ES-I3 (cell line): ENCODE measurements around the gene GZMA.
"Not testable (repeated sequence)": the region's sequence is repeated elsewhere in the genome, so short reads cannot be mapped to it uniquely, and the experiment has no call there.

Experiments used
- H3K36me3 ChIP-seq: 2 replicates; pipeline ENCODE4 v1.6.1; 2013; ENCODE audit warnings: mild to moderate bottlenecking, low read length, control low read depth, moderate library complexity; ENCODE audit not compliant: insufficient read depth
- H3K4me1 ChIP-seq: 2 replicates; pipeline ENCODE4 v1.6.1; 2013; ENCODE audit warnings: mild to moderate bottlenecking, control low read depth, low read length; ENCODE audit not compliant: insufficient read depth
- H3K9ac ChIP-seq: 2 replicates; pipeline ENCODE4 v1.6.1; 2013; ENCODE audit warnings: low read depth, mild to moderate bottlenecking, low read length, moderate library complexity
- H3K9me3 ChIP-seq: 2 replicates; pipeline ENCODE4 v1.6.1; 2013; ENCODE audit warnings: mild to moderate bottlenecking, low read length, moderate library complexity; ENCODE audit not compliant: control insufficient read depth, insufficient read depth

GZMA gene

DNA sequence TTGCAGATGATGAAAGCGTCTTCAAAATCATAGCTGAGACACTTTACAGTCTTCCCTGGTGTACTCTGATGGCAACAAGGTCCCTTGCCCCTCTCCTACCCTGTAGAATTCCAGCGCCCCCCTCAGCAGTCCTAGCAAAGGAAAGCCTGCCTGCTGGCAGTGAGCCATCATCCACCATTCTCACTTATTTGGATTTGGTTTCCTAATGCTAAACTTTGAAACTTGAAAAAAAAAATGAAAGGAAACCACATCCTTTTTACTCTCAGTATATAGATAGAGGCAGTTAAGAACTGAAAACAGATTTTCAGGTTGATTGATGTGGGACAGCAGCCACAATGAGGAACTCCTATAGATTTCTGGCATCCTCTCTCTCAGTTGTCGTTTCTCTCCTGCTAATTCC, at the start of gene GZMA:
GZMA (plus strand) TSS at position 299 of the 400 bp plus-strand sequence; CDS start at position 336, 37 bp downstream.
- Histone ChIP-seq H3K4me1 (0 out of 2 replicates have a peak, but pooled peaks cover 3% of the 10 kb centered on the region), H3K9me3 (no peaks in the 10 kb centered on the region), H3K9ac (no peak within 1 kb of the TSS), H3K36me3 (no peaks in the 10 kb centered on the region)

- Histone ChIP-seq H3K36me3 (no peaks in the 10 kb centered on the region), H3K4me1 (no peaks in the 10 kb centered on the region), H3K9me3 (no peaks in the 10 kb centered on the region), H3K9ac (no peak overlapping the region)
Observed at GRCh38 chr5:55055183-55055582, 47.3 kb upstream of the GZMA start.

- no peaks in the 10 kb centered on the region for H3K9me3 ChIP-seq
- H3K36me3 ChIP-seq: no peaks in the 10 kb centered on the region
- no peak overlapping the region for H3K9ac ChIP-seq
- H3K4me1 ChIP-seq: no peaks in the 10 kb centered on the region
Observed at GRCh38 chr5:55062039-55062779, 40.2 kb upstream of the GZMA start.

- Histone ChIP-seq H3K9me3 (no peaks in the 10 kb centered on the region), H3K4me1 (no peaks in the 10 kb centered on the region), H3K36me3 (no peaks in the 10 kb centered on the region), H3K9ac (no peak overlapping the region)
Observed at GRCh38 chr5:55063220-55063863, 39.1 kb upstream of the GZMA start.

- H3K36me3 ChIP-seq: no peaks in the 10 kb centered on the region
- H3K9ac ChIP-seq: no peak overlapping the region
- H3K4me1 ChIP-seq: no peaks in the 10 kb centered on the region
- H3K9me3 ChIP-seq: no peaks in the 10 kb centered on the region
Observed at GRCh38 chr5:55063899-55064298, 38.5 kb upstream of the GZMA start.

GRCh38 chr5:55064523-55064922, 37.9 kb upstream of the GZMA start:
- no peaks in the 10 kb centered on the region for H3K36me3 ChIP-seq
- H3K9me3 ChIP-seq: no peaks in the 10 kb centered on the region
- no peak overlapping the region for H3K9ac ChIP-seq
- H3K4me1 ChIP-seq: no peaks in the 10 kb centered on the region

DNA sequence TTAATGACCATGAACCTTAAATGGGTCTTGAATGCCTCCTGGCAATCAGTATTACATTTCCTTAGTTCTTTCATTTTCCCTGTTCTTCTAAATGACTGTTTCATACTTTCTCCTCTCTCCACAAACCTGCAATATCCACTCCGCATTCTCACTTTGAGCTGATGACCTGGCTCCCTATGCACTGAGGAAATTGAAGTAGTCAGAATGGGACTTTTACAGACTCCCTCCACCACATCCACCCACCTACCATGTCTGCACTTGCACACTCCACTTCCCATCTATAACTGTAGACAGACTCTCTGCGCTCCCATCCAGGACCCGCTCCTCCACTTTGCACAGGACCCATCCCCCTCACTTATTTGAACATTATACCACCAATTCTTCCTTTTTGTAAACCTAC, 36.2 kb upstream of the GZMA start:
- Histone ChIP-seq H3K4me1 (no peaks in the 10 kb centered on the region), H3K36me3 (no peaks in the 10 kb centered on the region), H3K9me3 (no peaks in the 10 kb centered on the region), H3K9ac (no peak overlapping the region)

DNA sequence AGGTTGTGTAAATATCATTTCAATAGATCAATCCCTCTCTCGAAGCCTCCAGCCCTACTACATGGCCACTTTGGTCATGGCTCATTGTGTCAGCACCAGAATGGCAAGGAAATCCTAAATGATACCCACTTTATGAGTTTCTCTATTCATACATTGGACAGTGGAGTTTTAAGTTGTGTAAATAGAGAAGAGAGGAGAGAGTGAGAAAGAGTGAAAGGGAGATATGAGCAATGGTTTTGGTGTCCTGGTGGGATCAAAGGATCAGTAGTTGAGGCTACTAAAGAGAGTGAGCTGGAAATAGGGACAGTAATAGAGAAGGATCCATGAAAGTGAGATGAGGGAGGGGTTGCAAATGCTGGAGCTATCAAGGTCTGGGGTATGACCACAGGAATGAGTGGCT, 31.5 kb upstream of the GZMA start:
- Histone ChIP-seq H3K9ac (no peak overlapping the region), H3K36me3 (no peaks in the 10 kb centered on the region), H3K4me1 (no peaks in the 10 kb centered on the region), H3K9me3 (no peaks in the 10 kb centered on the region)

DNA sequence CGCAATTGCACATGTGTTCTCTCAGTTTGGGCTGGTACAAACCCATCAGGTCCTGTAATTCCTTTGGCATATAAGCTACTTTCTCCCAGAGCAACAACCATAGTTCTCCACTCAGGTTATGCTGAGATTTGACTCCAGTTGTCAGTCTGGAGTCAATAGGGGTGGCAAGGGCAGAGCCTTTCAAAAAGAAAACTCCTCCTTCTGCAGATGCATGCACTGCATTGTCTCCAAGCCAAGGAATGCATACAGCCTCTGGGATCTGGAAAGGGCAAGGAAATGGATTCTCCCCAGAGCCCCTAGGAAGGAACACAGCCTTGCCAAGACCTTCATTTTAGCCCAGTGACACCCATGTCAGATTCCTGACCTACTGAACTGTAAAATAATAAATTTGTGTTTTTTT, 31.0 kb upstream of the GZMA start:
- Histone ChIP-seq H3K4me1 (no peaks in the 10 kb centered on the region), H3K36me3 (no peaks in the 10 kb centered on the region), H3K9me3 (no peaks in the 10 kb centered on the region), H3K9ac (no peak overlapping the region)

DNA sequence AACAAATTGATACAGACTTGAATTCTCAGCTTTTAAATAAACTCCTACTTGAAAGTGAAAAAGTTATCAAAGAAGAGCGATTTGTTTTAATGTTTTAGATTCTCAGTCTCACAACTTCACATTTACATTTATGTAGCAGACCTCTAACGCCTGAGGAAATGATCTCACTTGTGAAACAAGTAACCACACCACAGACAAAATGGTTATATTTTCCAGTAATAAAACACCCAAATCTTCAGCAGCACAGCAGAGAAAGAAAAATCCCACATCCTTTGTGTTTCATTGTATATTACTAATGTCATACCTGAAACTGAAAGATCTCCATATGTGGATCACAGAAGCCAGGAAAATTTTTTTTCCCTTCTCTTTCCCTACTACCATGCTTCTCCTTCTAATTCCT, 29.8 kb upstream of the GZMA start:
- no peaks in the 10 kb centered on the region for H3K4me1 ChIP-seq
- no peaks in the 10 kb centered on the region for H3K9me3 ChIP-seq
- no peak overlapping the region for H3K9ac ChIP-seq
- no peaks in the 10 kb centered on the region for H3K36me3 ChIP-seq

DNA sequence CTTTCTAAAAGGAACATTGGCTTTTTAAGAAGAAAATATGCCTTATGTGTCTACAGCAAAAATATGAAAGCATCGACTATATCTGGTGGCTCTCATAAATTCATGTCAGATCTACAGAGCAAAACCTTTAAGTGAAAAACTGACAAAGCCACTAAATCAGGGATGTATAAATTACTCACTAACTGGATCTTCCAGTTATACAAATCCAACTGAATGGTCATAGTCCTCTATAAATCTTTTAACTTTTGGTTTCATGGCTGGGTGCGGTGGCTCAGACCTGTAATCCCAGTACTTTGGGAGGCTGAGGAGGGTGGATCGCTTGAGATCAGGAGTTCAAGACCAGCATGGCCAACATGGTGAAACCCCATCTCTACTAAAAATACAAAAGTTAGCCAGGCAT, 29.2 kb upstream of the GZMA start:
- Histone ChIP-seq H3K9ac (no peak overlapping the region), H3K36me3 (no peaks in the 10 kb centered on the region), H3K4me1 (no peaks in the 10 kb centered on the region), H3K9me3 (no peaks in the 10 kb centered on the region)

GRCh38 chr5:55081541-55081940, 20.9 kb upstream of the GZMA start:
- H3K36me3 ChIP-seq: no peaks in the 10 kb centered on the region
- H3K9me3 ChIP-seq: no peaks in the 10 kb centered on the region
- no peak overlapping the region for H3K9ac ChIP-seq
- H3K4me1 ChIP-seq: no peaks in the 10 kb centered on the region

DNA sequence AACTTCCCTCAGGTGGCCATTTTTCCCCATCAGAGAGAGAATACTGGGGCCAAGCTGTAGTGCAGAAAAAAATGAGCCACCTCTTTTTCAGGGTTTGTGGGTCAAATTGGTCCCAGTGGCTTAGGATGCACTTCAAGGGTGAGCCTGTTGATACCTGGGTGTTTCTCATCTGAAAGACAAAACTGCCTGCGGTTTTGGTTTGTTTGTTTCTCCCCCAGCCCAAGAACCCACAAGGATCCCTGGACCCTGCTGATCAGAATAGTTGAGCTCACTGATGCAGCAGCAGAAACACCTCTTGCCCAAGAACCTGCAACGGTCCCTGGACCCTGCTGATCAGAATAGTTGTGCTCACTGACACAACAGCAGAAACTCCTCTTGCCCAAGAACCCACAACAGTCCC, 13.1 kb upstream of the GZMA start:
- H3K4me1 ChIP-seq, H3K9me3 ChIP-seq, H3K9ac ChIP-seq, H3K36me3 ChIP-seq: not testable (repeated sequence)

GRCh38 chr5:55091011-55091410, 11.4 kb upstream of the GZMA start:
- H3K4me1 ChIP-seq, H3K9ac ChIP-seq, H3K9me3 ChIP-seq, H3K36me3 ChIP-seq: not testable (repeated sequence)

DNA sequence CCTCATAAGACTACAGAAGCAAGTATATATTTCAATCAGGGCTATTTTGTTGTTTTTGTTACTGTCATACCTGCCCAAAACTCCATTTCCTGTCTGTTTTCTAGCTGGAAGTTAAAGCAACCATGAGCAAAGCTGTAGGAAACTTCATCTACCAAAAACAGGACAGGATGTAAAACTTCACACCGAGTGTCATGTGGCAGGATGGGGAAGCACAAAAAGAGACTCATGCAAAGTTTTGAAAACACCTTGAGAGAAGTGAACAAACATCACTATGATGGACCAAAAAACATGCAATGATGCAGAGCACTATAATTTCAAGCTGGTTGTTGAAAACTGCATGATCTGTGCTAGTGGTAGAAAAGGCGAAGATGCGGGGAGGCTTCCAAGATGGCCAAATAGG, 6.3 kb upstream of the GZMA start:
- Histone ChIP-seq H3K9me3 (no peaks in the 10 kb centered on the region), H3K36me3 (no peaks in the 10 kb centered on the region), H3K9ac (no peak overlapping the region), H3K4me1 (no peaks in the 10 kb centered on the region)
